CD4-positive, alpha-beta T cell treated with Interferon alpha-2 for 1 hour (primary cell): ENCODE measurements around the gene EPN1.

Experiments
- DNase-seq, 2 donors: peaks; one replicate each; pipeline ENCODE4 v3.0.0-alpha.2; 2020 to 2022

Gene EPN1

DNA sequence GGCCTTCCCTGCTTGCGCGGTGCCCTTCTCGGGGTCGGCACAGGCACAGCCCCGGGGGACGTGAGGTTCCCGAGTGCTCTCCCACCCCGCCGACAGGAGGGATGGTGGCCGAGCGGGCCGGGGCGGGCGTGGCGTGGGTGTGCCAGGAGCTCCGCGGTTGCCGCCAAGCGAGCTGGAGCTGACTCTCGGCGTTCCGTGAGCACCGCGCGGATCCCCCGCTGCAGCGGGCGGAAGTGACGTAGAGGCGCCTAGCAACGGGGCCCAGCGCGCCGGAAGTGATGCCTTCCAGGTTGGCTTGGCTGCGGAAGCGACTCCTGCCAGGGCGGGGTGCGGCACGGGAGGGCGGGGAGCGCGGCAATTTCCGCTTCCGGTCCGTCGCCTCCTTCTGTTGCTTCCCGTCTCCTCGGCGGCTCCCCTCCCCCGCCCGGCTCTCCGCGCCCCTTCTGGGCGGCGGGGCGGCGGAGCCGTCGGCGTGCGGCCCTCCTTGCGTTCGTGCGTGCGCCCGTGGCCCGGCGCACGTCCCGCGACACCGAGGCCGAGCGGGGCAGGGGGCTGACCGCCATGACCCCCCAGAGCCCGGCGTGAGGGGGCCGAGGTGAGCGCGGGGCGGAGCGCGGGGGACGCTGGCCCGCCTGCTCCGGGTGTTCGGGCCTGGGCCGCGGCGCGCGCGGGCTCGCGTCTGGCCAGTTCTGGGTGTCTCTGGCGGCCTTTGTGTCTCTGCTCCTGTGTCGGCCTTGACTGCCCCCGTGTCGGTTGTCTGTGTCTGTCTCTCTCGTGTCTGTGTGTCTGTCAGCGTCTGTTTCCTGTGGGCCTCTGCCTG is at the start of gene EPN1:
EPN1 (plus strand) TSS at position 386 of the 820 bp plus-strand sequence. CDS start 3,402 bp downstream, outside the sequence.
- DNase-seq = peak; percentile 97 to 98

DNA sequence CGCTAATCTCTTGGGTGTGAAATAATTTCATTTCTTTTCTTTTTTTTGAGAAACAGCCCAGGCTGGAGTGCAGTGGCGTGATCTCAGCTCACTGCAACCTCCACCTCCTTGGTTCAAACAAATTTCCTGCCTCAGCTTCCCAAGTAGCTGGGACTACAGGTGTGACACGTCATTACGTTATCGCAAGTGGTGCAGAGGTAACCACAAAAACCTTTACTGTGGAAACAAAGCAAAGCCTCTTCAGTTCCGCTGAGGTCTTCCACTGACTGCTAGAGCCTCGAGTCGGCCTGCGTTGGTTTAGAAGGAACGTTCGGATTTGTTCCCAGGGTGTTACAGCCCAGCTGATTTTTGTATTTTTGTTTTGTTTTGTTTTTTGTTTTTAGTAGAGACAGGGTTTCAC is 48.7 kb upstream of the EPN1 start:
- peak; percentile 55 to 83 for DNase-seq

DNA sequence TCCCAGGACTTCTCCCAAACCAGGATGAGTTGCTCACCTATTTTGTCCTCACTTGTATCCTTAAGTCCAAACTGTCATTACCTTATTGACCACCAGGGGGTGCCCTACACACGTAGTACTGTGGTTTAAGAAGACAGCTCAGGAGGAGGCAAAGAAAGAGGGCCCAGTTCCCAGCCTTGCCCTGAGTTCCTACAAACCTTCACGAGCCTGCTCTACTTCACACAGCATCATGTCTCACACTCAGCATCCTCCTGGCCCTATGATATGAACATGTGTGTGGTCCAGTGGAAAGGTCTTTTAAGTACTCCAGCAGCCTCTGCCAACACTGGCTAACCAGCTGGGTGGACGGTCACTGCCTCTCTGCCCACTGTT is 42.6 kb upstream of the EPN1 start:
- DNase-seq = peak; percentile 90 to 93

DNA sequence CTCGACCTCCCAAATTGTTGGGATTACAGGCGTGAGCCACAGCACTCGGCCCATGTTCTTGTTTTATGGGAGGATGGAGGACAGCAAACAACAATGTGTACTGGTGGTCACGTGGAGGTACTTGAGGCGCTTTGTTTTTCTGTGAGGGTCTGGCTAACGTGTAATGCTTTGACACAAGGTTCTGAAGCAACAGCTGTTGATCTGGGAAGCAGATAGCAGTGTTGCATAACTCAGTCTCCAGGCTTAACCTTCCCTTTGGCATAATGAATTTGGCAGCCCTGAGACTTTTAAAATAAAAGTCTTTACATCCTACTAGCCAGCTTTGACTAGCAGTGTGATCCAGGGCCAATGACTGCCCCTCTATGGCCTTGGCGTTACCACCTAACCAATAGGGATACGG is 41.2 kb upstream of the EPN1 start:
- DNase-seq = no peak

DNA sequence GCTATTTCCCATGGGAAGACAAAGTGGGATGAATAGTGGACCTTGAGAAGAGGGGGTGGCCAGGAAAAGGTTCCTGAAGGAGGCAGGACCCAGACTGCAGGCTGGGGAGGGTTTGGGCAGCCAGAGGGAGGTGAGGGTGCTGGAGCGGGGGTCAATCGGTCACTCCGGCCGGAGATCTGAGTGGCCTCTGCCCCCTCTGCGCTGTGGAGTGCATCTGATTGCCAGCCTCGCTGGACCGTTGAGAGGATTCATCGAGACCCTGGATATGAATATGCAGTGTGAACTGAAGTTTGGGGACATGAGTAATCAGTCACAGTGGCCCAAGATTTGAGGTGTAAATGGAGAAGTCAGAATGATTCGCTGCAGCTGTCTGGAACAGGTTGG is 39.7 kb upstream of the EPN1 start:
- no peak for DNase-seq

DNA sequence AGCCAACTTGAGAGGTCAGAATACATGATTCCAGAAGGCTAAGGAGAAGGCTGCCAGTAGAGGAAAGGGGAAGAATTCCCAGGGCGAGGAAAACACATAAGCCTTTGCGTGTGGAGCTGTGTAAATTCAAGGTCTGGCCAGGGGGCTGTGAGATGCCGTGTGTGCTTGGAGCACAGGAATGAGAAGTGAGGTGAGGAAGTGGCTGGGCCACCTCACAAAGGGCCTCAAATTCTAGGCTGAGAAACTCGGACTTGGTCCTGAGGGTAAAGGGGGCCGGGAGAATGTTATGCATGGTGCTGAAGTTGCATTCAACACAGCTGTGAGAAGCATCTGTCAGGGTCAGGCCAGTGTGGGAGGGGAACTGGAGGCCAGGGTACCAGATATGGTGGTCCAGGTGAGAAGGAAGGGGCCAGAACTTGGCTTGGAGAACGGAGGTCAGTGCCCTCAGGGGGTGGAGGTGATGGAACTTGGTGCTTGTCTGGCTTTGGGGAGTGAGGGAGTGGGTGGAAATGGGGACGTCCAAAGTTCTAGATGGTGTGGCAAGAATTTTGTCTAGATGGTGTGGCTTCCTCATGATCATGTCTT is 39.1 kb upstream of the EPN1 start:
- no peak for DNase-seq

DNA sequence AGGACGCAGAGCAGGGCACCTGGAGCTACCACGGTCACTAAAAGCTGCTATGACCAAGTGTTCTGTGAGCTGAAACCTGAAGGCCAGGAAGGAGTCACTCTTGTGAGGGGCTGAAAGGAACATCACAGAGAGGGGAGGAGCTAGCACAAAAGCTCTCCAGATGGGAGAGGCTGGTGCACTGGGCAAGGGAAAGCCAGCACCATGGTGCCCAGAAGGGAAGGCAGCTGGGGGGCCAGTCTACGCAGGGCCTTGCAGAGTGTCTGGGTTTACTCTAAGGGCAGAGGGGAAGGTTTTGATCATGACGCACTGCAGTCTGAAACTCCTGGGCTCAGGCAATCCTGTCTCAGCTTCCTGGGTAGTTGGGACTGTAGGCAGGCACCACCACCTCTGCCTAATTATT is 38.3 kb upstream of the EPN1 start:
- DNase-seq = no peak

DNA sequence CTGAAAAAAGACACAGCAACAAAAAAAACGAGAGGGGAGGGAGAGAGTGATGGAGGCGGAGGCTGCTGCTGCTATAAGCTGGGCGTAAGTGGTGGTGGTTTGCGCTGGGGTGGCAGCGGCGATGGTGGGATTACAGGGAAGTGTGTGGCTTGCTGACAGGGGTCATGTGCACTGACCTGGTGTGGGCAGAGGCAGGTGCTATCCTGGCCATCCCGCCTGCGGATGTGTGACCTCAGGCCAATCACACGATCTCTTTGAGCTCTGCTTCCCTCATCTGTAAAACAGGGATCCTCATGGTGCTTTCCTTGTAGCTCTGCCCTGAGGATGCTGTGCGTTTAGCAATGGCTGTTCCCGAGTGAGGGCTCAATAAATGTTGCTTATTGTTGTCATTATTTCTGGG is 37.5 kb upstream of the EPN1 start:
- no peak for DNase-seq

DNA sequence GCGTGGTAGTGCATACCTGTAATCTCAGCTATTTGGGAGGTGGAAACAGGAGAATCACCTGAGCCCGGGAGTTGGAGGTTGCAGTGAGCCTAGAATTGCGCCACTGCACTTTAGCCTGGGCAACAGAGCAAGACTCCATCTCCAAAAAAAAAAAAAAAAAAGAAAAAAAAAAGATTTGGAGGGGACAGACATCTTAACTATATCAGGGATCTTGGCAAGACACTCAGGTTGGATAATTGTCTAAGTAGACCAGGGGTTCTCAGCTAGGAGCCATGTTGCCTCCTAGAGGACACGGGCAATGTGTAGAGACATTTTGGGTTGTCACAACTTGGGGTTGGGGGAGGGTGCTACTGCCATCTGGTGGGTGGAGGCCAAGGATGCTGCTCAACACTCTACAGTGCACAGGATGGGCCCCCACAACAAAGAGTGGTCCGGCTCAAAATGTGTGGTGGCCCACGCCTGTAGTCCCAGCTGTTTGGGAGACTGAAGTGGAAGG is 36.1 kb upstream of the EPN1 start:
- DNase-seq = peak; percentile 65 to 77

DNA sequence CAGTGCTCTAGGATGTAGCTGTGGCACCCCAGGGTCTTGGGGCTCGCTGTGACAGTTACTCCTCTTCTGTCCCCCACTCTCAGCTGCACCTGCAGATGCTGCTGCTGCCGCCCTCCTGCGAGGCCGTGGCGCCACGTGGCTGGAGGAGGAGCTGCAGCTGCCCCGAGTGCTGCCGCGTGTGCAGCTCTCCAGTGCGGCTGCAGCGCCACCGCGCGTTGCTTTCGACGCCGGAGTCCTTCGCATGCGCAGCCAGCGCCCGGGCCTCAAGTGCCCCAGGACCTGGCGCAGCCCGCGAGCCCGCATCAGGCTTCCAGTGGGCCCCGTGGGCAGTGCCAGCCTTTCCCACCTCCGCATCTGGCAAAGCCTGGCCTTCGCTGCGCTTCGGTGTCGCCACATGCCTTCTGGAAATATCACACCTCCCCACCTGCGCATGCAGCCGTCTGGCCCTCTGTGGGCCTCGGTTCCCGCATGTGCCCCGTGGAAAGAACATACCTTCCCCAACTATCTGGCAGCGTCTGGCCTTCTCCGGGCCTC is 34.9 kb upstream of the EPN1 start:
- DNase-seq = peak; percentile 81 to 82

DNA sequence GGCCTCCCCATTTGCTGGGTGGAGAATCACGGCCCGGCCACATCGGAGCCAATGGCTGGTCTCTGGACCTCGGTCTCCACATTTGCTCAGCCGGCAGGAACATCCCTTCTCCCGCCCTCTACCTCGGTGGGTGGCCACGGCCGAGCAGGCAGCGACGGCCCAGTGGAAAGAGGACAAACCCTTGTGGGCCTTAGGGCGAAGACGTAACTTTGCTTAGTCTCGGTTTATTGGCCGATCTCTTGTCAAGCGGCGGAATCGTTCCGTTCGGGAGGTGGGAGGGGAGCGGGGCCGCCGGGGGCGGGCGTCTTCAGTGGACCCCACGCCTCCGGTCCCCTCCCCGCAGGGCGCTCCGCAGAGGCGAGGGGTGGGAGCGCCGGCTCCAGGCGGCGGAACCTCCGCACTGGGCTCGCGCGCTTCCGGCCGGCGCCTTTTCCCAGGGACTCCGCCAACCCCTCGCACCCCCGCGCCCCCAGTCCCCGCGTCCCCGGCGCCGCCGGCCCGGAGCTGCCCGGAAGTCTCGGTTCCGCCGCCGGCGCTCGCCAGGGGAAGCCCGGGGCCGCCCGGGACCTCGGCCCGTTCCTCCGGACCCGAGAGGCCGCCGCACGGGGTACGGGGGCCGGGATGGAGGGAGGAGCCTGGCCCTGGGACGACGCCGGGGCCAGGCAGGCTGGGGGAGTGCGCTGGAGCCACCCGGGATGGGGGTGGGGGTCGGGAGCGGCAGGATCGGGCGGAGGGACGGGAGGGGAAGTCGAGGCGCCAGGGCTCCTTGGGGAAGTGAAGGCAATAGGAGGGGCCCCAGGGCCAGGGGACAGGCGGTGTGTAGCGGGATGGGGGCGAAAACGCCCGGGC is 34.2 kb upstream of the EPN1 start, which contains the start of gene ZNF580:
ZNF580 (plus strand) TSS at position 426 of the 849 bp plus-strand sequence. CDS start 1,507 bp downstream, outside the sequence.
- DNase-seq = peak; percentile 38 to 70

DNA sequence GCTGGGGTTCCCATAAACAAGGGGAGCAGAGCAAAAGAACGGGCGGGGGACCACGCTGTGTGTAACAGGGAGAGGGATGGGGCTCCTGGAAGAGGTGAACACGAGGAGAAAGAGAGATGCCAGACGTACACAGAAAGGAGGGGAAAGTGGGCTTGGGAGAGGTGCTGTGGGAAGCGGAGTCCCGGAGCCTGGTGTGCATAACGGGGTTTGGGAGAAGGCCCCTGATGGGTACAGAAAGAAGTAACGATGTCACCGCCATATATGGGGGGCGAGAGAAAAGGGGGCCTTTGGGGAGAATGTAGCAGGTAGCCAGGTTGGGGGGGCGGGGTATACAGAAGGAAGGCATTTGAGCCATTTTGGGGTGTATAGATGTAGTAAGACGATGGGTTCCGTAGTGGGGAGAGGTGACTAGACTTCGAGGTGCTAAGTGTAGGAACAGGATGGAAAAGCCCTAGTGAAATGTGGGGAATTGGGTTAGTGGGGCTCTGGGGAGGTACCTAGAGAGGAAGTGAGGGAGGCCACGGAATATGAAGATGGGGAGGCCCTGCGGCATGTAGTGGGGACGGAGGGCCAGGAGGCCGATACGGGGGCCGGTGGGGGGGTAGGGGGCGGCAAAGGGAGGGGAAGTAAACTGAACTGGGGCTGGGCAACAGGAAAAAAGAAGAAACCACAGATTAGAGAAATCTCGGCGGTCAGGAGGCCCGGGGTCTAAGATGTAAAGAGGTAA is 33.4 kb upstream of the EPN1 start:
- DNase-seq = peak in 1 of 2 donors; percentile 53

DNA sequence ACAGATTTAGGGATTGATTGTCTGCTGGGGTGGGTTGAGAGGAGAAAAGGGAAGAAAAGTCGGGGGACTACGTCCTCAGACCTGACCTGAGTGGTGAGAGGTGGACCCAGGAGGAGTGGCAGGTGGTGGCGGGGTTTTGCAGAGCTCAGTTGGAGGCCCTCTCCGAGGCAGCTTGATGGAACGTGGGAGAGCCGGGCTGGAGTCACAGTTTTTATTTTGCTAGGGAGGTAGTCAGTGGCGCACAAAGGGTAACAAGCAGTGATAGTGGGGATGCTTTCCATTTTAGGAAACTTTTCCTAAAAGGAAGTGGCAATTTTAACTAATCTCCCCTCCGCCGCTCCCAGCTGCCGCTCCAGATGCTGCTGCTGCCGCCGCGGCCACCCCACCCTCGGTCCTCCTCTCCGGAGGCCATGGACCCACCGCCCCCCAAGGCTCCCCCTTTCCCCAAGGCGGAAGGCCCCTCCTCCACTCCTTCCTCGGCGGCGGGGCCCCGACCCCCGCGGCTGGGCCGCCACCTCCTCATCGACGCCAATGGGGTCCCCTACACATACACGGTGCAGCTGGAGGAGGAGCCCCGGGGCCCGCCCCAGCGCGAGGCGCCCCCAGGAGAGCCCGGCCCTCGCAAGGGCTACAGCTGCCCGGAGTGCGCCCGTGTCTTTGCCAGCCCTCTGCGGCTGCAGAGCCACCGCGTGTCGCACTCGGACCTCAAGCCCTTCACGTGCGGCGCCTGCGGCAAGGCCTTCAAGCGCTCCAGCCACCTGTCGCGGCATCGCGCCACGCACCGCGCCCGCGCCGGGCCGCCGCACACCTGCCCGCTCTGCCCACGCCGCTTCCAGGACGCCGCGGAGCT is 32.6 kb upstream of the EPN1 start:
- peak in 1 of 2 donors; percentile 29 for DNase-seq

DNA sequence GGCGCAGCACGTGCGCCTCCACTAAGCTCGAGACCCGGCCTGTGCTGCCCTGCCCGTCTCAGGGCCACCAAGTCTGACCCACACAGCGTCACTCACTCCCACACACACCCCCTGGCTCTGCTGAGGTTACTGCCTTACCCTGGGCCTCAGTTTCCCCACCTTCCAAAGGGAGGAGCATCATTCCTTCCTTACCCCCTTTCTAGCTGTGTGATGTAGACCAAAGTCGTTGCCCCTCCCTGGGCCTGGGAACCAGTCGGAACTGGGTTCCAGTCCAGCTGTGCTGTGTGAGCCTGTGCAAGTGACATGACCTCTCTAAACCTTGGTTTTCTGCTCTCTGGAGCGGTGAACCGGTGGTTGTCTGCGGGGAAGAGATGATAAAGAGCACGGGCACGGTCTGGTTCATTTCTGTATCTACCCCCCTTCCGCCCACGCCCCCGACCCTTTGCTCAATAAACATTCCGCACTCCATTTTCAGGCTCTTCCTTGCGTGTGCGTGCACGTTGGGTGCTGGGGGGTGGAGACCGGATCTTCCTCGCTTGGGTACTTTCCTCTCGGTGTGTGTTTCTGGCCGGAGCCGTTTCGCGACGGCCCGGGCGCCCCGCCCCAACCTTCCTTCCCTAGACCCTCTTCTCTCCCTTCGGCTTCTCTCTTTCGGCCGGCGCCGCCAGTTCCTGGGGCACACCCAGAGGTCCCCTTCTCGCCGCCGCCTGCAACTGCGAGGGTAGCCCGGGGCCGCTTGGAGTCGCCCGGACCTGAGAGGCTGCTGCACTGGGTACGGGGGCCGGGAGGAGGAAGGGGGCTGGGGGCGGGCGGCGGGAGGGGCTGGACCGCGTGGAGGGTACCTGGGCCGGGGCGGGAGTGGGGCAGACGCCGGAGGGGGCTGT is 31.8 kb upstream of the EPN1 start, which contains the start of gene ZNF581:
ZNF581 (plus strand) TSS at position 647 of the 884 bp plus-strand sequence. CDS start 923 bp downstream, outside the sequence.
- DNase-seq = peak; percentile 72 to 84

DNA sequence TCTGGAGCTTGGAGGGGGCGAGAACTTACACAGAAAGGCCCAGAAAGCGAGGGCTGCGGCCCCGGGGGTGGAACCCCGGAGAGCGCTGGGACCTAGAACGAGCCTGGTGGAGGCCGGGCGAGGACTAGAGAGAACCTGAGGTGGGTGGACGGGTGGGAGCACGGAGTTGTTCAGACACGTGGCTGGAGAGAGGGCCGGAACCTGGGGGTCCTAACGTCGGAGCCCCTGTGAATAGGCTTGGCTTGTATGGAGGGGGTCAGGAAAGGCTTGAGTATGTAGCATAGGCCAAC is 31.2 kb upstream of the EPN1 start:
- DNase-seq = no peak

DNA sequence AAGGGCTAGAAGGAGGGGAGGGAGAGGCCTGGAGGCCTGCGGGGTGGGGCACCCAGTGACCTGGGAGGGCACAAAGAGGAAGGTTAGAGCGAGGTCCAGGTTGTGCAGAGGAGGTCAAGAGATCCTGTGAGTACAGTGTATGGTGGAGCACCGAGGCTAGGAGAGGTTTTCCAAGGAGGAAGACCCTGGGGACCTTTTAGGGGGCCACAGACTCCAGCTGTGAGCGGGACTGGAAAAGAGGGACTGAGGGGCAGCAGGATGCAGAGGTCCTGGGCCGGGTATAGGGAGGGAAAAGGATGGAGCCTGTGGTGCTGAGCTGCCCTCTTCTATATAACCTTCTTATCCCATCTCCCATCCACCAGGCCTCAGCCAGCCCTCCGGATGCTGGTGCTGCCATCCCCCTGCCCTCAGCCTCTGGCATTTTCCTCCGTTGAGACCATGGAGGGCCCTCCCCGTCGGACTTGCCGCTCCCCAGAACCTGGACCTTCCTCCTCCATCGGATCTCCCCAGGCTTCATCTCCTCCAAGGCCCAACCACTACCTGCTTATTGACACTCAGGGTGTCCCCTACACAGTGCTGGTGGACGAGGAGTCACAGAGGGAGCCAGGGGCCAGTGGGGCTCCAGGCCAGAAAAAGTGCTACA is 30.7 kb upstream of the EPN1 start:
- DNase-seq = no peak

DNA sequence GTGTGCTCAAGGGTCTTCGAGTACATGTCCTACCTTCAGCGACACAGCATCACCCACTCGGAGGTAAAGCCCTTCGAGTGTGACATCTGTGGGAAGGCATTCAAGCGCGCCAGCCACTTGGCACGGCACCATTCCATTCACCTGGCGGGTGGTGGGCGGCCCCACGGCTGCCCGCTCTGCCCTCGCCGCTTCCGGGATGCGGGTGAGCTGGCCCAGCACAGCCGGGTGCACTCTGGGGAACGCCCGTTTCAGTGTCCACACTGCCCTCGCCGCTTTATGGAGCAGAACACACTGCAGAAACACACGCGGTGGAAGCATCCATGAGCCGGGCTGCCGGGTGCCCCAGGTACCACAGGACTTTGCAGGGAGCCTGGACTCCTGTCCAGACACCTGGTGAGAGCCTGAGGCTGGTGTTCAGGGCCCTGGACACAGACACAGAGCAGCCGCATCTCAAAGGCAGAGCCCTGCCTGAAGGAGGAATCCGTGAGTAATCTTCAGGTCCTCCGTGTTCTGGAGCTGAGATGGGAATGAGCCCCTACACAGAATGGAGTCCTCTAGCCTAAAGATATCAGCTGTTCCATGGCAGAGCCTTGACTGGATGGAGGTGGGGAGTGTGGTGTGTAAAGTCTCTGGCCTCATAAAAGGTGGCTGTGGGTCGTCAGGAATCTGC is 30.0 kb upstream of the EPN1 start:
- no peak for DNase-seq

DNA sequence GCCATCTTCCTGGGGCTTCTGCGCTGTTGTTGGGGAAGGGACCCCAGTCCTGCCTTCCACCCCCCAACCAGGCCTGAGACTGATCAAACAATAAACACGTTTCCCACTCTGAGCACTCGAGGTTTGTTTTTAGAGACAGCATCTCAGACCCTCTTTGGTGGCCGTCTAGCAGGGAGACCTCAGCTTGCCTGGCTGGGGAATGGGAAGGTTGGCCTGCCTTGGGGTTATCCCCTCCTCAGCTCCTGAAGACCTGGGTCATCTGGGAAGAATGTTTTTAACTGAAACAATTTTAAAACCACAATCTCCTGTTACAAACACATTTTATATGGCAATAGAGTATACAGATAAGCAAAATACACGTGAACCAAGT is 29.5 kb upstream of the EPN1 start:
- DNase-seq = no peak
